ENCODE measurements around the gene ANKRD40CL.
"Not testable (repeated sequence)": the region's sequence is repeated elsewhere in the genome, so short reads cannot be mapped to it uniquely, and the experiment has no call there.

Gene ANKRD40CL

GRCh38 chr17:50767446-50767845, at the start of gene ANKRD40CL:
ANKRD40CL (minus strand) TSS chr17:50767518; CDS start chr17:50766913, 605 bp downstream.
- no peak for DNase-seq

- DNase-seq = no peak
These were observed 49.0 kb upstream of the ANKRD40CL start for GRCh38 chr17:50816271-50816670.

GRCh38 chr17:50815400-50815799, 48.1 kb upstream of the ANKRD40CL start:
- DNase-seq = no peak

GRCh38 chr17:50813583-50813982, 46.3 kb upstream of the ANKRD40CL start:
- DNase-seq = no peak

- no peak for DNase-seq
These were observed 41.6 kb upstream of the ANKRD40CL start for GRCh38 chr17:50808888-50809287.

- no peak for DNase-seq
These were observed 41.1 kb upstream of the ANKRD40CL start for GRCh38 chr17:50808413-50808812.

GRCh38 chr17:50807675-50808074, 40.4 kb upstream of the ANKRD40CL start:
- no peak for DNase-seq

- DNase-seq = no peak
These were observed 39.7 kb upstream of the ANKRD40CL start for GRCh38 chr17:50807009-50807408.

- peak; percentile 30 for DNase-seq
These were observed 38.9 kb upstream of the ANKRD40CL start for GRCh38 chr17:50806141-50806643.

- DNase-seq = no peak
These were observed 38.2 kb upstream of the ANKRD40CL start for GRCh38 chr17:50805486-50805885.

GRCh38 chr17:50804749-50805475, 37.6 kb upstream of the ANKRD40CL start:
- not testable (repeated sequence) for DNase-seq

- DNase-seq = no peak
These were observed 36.4 kb upstream of the ANKRD40CL start for GRCh38 chr17:50803676-50804075.

- DNase-seq = no peak
These were observed 35.6 kb upstream of the ANKRD40CL start for GRCh38 chr17:50802609-50803571.

- no peak for DNase-seq
These were observed 32.9 kb upstream of the ANKRD40CL start for GRCh38 chr17:50800196-50800700.

GRCh38 chr17:50799582-50799981, 32.3 kb upstream of the ANKRD40CL start:
- no peak for DNase-seq

GRCh38 chr17:50798424-50799288, 31.3 kb upstream of the ANKRD40CL start:
- no peak for DNase-seq

GRCh38 chr17:50797135-50797810, 30.0 kb upstream of the ANKRD40CL start:
- DNase-seq = peak; percentile 40

- no peak for DNase-seq
These were observed 27.0 kb upstream of the ANKRD40CL start for GRCh38 chr17:50794361-50794760.

- no peak for DNase-seq
These were observed 25.7 kb upstream of the ANKRD40CL start for GRCh38 chr17:50793007-50793406.

- DNase-seq = no peak
These were observed 24.8 kb upstream of the ANKRD40CL start for GRCh38 chr17:50792132-50792531.

- DNase-seq = no peak
These were observed 23.3 kb upstream of the ANKRD40CL start for GRCh38 chr17:50790618-50791017.

- no peak for DNase-seq
These were observed 19.8 kb upstream of the ANKRD40CL start for GRCh38 chr17:50787106-50787505.
